Effector memory CD4-positive, alpha-beta T cell (primary cell): ENCODE measurements around the gene HAAO.

ENCODE experiments used
- DNase-seq, 3 donors: peaks; one replicate each; pipeline ENCODE4 v3.0.0-alpha.2; 2020
- H3K27ac ChIP-seq: 2 replicates; pipeline ENCODE4 v1.7.0; 2013; ENCODE audit warnings: mild to moderate bottlenecking, low read length, moderate library complexity; ENCODE audit not compliant: insufficient read depth, poor library complexity, severe bottlenecking
- H3K27me3 ChIP-seq: replicated peaks from 2 replicates; pipeline ENCODE4 v1.7.0; 2013; ENCODE audit warnings: mild to moderate bottlenecking, low read length; ENCODE audit not compliant: insufficient read depth, control insufficient read depth, poor library complexity, severe bottlenecking
- H3K36me3 ChIP-seq: 2 replicates; pipeline ENCODE4 v1.7.0; 2013; ENCODE audit warnings: mild to moderate bottlenecking, low read length, moderate library complexity; ENCODE audit not compliant: control insufficient read depth, insufficient read depth
- H3K4me1 ChIP-seq: 2 replicates; pipeline ENCODE4 v1.7.0; 2013; ENCODE audit warnings: low read length, mild to moderate bottlenecking; ENCODE audit not compliant: control insufficient read depth, insufficient read depth, poor library complexity, severe bottlenecking
- H3K4me3 ChIP-seq: 2 replicates; pipeline ENCODE4 v1.7.0; 2013; ENCODE audit warnings: low read length, low read depth, mild to moderate bottlenecking; ENCODE audit not compliant: insufficient read depth, poor library complexity, severe bottlenecking
- H3K9me3 ChIP-seq: 2 replicates; pipeline ENCODE4 v1.7.0; 2013; ENCODE audit warnings: mild to moderate bottlenecking, low read length, moderate library complexity; ENCODE audit not compliant: control insufficient read depth

HAAO gene

GRCh38 chr2:42761554-42761953 is 30.8 kb downstream of the HAAO start:
- DNase-seq = no peak
- H3K36me3 ChIP-seq = no peaks in the 10 kb centered on the region
- H3K27me3 ChIP-seq = no peaks in the 10 kb centered on the region
- no peaks in the 10 kb centered on the region for H3K9me3 ChIP-seq
- no peak overlapping the region for H3K4me3 ChIP-seq
- no peaks in the 10 kb centered on the region for H3K4me1 ChIP-seq
- H3K27ac ChIP-seq = no peak overlapping the region

DNA sequence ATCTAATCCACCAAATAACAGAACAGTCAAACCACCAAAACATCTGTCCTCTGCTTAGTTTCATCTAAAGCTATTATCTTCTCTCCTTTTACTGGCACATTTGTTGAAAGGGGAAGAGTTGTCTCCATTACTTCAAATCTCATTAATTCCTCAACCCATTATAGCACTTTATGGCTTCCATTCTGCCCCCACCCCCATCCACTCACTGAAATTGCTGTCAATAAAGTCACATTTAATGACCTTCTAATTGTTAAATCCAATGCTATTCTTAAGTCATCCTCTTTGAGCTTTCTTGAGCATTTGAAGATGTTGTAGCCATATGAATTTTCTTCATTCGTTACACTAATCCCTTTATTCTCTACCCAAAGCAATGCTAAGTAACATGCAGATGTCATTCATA is 33.6 kb downstream of the HAAO start:
- H3K9me3 ChIP-seq = no peaks in the 10 kb centered on the region

GRCh38 chr2:42757981-42758740 is 34.2 kb downstream of the HAAO start:
- H3K9me3 ChIP-seq = no peaks in the 10 kb centered on the region
- no peaks in the 10 kb centered on the region for H3K27me3 ChIP-seq
- H3K4me1 ChIP-seq = no peaks in the 10 kb centered on the region
- no peaks in the 10 kb centered on the region for H3K36me3 ChIP-seq
- no peak overlapping the region for H3K27ac ChIP-seq
- no peak overlapping the region for H3K4me3 ChIP-seq
- DNase-seq = no peak

More for the DNA sequence above, 33.6 kb downstream of the HAAO start:
- Histone ChIP-seq H3K4me3 (no peak overlapping the region), H3K4me1 (no peaks in the 10 kb centered on the region), H3K36me3 (no peaks in the 10 kb centered on the region), H3K27ac (no peak overlapping the region), H3K27me3 (no peaks in the 10 kb centered on the region)
- DNase-seq = no peak

- H3K9me3 ChIP-seq = no peaks in the 10 kb centered on the region
- H3K4me3 ChIP-seq = no peak overlapping the region
- H3K27me3 ChIP-seq = no peaks in the 10 kb centered on the region
- no peak for DNase-seq
- no peaks in the 10 kb centered on the region for H3K4me1 ChIP-seq
- no peaks in the 10 kb centered on the region for H3K36me3 ChIP-seq
- no peak overlapping the region for H3K27ac ChIP-seq
Measured at GRCh38 chr2:42756966-42757513, 35.3 kb downstream of the HAAO start.

GRCh38 chr2:42756150-42756775 is 36.1 kb downstream of the HAAO start:
- DNase-seq = no peak
- no peak overlapping the region for H3K27ac ChIP-seq
- no peaks in the 10 kb centered on the region for H3K9me3 ChIP-seq
- H3K4me3 ChIP-seq = no peak overlapping the region
- no peaks in the 10 kb centered on the region for H3K36me3 ChIP-seq
- no peaks in the 10 kb centered on the region for H3K27me3 ChIP-seq
- no peaks in the 10 kb centered on the region for H3K4me1 ChIP-seq

GRCh38 chr2:42755191-42755880 is 37.0 kb downstream of the HAAO start:
- no peaks in the 10 kb centered on the region for H3K4me1 ChIP-seq
- no peak for DNase-seq
- no peaks in the 10 kb centered on the region for H3K27me3 ChIP-seq
- no peak overlapping the region for H3K27ac ChIP-seq
- H3K9me3 ChIP-seq = no peaks in the 10 kb centered on the region
- H3K4me3 ChIP-seq = no peak overlapping the region
- no peaks in the 10 kb centered on the region for H3K36me3 ChIP-seq

DNA sequence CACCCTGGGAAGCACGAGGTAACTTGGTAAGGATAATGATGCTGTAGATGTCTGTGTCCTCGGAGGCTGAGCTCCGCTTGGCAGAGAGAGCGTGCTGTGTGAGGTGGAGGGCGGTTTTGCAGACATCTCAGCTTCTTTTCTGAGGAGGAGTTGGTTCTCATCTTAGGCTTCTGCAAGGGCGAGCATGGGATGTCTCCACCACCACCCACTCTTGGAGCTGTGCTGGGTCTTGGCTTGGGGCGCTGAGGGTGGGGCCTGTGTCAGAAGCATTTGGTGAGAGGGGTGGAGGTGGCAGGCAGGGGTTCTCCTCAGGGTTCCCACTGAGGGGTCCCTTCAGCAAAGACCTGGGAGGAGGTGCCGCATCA is 37.6 kb downstream of the HAAO start:
- DNase-seq = no peak
- Histone ChIP-seq H3K9me3 (no peaks in the 10 kb centered on the region), H3K27ac (no peak overlapping the region), H3K4me1 (no peaks in the 10 kb centered on the region), H3K27me3 (no peaks in the 10 kb centered on the region), H3K36me3 (no peaks in the 10 kb centered on the region), H3K4me3 (no peak overlapping the region)

- Histone ChIP-seq H3K27me3 (no peaks in the 10 kb centered on the region), H3K4me1 (no peaks in the 10 kb centered on the region), H3K9me3 (no peaks in the 10 kb centered on the region), H3K36me3 (no peaks in the 10 kb centered on the region), H3K4me3 (no peak overlapping the region), H3K27ac (no peak overlapping the region)
- no peak for DNase-seq
Measured at GRCh38 chr2:42754021-42754775, 38.2 kb downstream of the HAAO start.

DNA sequence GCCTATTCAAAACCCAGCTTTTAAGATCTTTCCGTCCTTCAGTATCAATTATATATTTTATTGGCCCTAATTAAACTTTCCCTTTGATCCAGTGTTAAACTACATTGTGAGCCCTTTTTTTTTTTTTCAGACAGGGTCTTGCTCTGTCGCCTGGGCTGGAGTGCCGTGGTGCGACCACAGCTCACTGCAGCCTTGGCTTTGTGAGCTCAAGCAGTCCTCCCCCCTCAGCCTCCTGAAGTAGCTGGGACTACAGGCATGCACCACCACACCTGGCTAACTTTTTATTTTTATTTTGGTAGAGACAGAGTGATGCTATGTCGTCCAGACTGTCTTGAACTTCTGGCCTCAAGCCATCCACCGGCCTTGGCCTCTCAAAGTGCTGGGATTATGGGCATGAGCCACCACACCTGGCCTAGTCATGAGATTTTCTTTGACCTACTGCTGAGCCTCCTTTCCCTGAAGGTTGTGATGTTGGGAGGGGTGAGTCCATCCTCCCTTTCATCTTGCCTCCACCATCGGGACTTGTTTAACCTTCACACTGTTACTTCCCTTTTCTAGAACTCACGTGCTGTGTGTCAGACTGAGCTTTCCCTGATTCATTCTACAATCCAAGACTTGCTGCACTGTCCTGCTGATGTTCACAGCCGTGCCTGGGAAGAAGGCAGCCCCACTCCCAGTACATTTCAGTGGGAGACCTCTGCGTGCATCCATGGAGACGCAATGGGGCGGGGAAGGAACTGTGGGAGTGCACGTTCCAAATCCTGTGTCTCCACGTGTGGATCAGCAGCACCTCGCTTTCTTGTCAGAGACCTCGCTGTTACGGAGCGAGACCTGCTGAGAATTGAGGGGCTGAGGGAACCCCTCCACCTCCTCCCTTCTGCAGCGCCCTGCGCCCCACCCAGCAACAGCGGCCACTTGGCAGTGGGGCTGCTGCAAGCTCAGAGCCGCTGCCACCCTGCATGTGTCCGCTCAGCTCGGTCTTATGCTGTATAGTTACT is 39.3 kb downstream of the HAAO start:
- no peaks in the 10 kb centered on the region for H3K27me3 ChIP-seq
- peaks cover 6% of the 10 kb centered on the region for H3K36me3 ChIP-seq
- no peak for DNase-seq
- no peaks in the 10 kb centered on the region for H3K9me3 ChIP-seq
- no peaks in the 10 kb centered on the region for H3K4me1 ChIP-seq
- H3K27ac ChIP-seq = no peak overlapping the region
- no peak overlapping the region for H3K4me3 ChIP-seq
